BJ (cell line): ENCODE measurements around the gene NR5A2. TPM values are rescaled to one million over a fixed set of nuclear protein-coding genes. Genes with fewer than 3 reads are reported as not detected.
A peak's percentile ranks its signal among the peaks of the same experiment; 100 is the strongest.

Experiments
- CTCF ChIA-PET: fragments of 350-600 bp; formaldehyde crosslinking; extraction: SDS; loops from one replicate; lab custom pipeline; 2021; ENCODE audit warnings: antibody characterized with exemption, inconsistent platforms; lab: Yijun Ruan, JAX
- POLR2A ChIA-PET: fragments of 300-600 bp; sonication (Branson Sonifier 250); formaldehyde crosslinking; extraction: SDS; loops from one replicate; lab custom pipeline; 2021; ENCODE audit warnings: antibody characterized with exemption; lab: Charles Lee
- DNase-seq: peaks from one replicate; pipeline ENCODE4 v3.0.0-alpha.2; 2011; ENCODE audit warnings: low read depth
- H3K27me3 ChIP-seq: 2 replicates; pipeline ENCODE4 v1.6.0; 2011; ENCODE audit warnings: low read length; ENCODE audit not compliant: control insufficient read depth, insufficient read depth
- H3K36me3 ChIP-seq: 2 replicates; pipeline ENCODE4 v1.5.1; 2011; ENCODE audit warnings: low read length; ENCODE audit not compliant: control insufficient read depth, insufficient read depth
- H3K4me3 ChIP-seq: 2 replicates; pipeline ENCODE4 v1.5.1; 2011; ENCODE audit warnings: low read depth, mild to moderate bottlenecking, control low read depth, low read length
- polyA plus RNA-seq: library from polyadenylated mRNA; depleted of rRNA; stranded (reverse); fragments of >200 nt; gene quantifications from 2 replicates; pipeline ENCODE4 v1.2.3, GENCODE V29; 2011
- TF ChIP-seq, protein P1 (sequence below): IDR thresholded peaks from 2 replicates; pipeline ENCODE4 v1.5.1; 2011; ENCODE audit warnings: low read depth, mild to moderate bottlenecking, control low read depth, inconsistent platforms, low read length, moderate library complexity; ENCODE audit not compliant: insufficient read depth

Gene NR5A2
- polyA plus RNA-seq, 1 experiment, result 0.12 TPM

DNA sequence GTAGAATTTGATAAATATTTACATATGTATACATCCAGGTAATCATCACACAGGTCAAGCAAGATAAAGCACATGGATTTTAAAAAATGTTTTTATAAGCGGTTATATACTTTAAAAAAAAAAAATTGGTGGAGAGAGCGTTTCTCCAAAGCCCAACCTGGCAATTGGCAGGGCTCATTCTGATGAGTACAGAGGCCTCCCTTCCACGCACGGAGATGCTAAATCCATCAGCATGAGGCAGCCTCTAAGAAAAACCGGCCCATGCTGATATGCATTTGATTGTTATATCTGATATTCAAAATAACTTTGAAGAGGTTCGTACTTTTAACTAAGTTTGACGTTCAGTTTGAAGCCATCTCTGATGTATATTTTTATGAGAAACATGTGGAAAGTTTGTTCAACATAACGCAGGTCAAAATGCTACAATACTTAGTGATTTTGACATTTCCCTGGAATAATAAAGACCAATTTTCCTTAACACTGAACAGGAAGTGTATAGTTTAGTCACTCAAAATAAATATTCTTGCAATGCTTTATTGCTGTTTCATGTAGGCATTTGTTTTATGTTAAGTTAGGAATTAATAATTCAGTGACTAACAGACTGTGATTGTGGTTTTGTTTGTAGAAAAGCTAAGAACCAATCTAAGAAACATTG is 151.7 kb downstream of the NR5A2 start:
- no peaks in the 10 kb centered on the region for H3K27me3 ChIP-seq
- CTCF ChIA-PET, result no interaction called here
- POLR2A ChIA-PET, result interaction anchor here (0.6 kb wide), 1 partner anchor 1326 kb away, joined by 3 read pairs; no protein-coding TSS in a partner anchor
- H3K4me3 ChIP-seq, result no peak overlapping the region
- TF ChIP-seq, protein P1, sequence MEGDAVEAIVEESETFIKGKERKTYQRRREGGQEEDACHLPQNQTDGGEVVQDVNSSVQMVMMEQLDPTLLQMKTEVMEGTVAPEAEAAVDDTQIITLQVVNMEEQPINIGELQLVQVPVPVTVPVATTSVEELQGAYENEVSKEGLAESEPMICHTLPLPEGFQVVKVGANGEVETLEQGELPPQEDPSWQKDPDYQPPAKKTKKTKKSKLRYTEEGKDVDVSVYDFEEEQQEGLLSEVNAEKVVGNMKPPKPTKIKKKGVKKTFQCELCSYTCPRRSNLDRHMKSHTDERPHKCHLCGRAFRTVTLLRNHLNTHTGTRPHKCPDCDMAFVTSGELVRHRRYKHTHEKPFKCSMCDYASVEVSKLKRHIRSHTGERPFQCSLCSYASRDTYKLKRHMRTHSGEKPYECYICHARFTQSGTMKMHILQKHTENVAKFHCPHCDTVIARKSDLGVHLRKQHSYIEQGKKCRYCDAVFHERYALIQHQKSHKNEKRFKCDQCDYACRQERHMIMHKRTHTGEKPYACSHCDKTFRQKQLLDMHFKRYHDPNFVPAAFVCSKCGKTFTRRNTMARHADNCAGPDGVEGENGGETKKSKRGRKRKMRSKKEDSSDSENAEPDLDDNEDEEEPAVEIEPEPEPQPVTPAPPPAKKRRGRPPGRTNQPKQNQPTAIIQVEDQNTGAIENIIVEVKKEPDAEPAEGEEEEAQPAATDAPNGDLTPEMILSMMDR, result no peak
- DNase-seq, result peak; percentile 46
- no peaks in the 10 kb centered on the region for H3K36me3 ChIP-seq

GRCh38 chr1:200179781-200180160 is 152.3 kb downstream of the NR5A2 start:
- Histone ChIP-seq H3K27me3 (no peaks in the 10 kb centered on the region), H3K4me3 (no peak overlapping the region), H3K36me3 (no peaks in the 10 kb centered on the region)
- TF ChIP-seq, protein P1, result no peak
- CTCF ChIA-PET, result no interaction called here
- DNase-seq, result no peak
- POLR2A ChIA-PET, result interaction anchor here (0.6 kb wide), 1 partner anchor 1326 kb away, joined by 3 read pairs; no protein-coding TSS in a partner anchor

GRCh38 chr1:200180821-200181220 is 153.3 kb downstream of the NR5A2 start:
- CTCF ChIA-PET, result no interaction called here
- DNase-seq, result no peak
- H3K36me3 ChIP-seq, result no peaks in the 10 kb centered on the region
- no peaks in the 10 kb centered on the region for H3K27me3 ChIP-seq
- TF ChIP-seq, protein P1, result no peak
- H3K4me3 ChIP-seq, result no peak overlapping the region
- POLR2A ChIA-PET, result no interaction called here

GRCh38 chr1:200181861-200182260 is 154.4 kb downstream of the NR5A2 start:
- Histone ChIP-seq H3K36me3 (no peaks in the 10 kb centered on the region), H3K4me3 (no peak overlapping the region), H3K27me3 (no peaks in the 10 kb centered on the region)
- ChIA-PET CTCF (interaction anchor here (0.9 kb wide), 1 partner anchor 11 kb away, joined by 3 read pairs; no protein-coding TSS in a partner anchor), POLR2A (no interaction called here)
- DNase-seq, result no peak
- TF ChIP-seq, protein P1, result no peak

DNA sequence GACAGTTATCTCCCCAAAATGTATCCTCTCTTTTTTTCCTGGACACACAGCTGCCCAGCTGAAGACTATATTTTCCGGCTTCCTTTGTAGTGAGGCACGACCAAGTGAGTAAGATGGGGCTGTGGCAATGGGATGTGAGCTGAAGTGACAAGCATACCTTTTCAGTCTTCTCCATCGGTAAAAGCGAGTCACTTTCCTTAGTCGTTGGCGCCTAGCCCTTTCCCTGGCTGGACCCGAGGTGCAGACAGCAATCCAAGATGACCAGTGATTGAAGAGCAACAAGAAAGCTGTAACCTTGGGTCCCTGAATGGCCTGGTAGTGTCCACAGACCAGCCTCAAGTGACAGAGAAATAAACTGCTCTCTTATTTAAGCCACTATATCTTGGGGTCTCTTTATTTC is 155.2 kb downstream of the NR5A2 start:
- Histone ChIP-seq H3K36me3 (no peaks in the 10 kb centered on the region), H3K4me3 (no peak overlapping the region), H3K27me3 (no peaks in the 10 kb centered on the region)
- no peak for DNase-seq
- ChIA-PET POLR2A (no interaction called here), CTCF (interaction anchor here (0.9 kb wide), 1 partner anchor 10 kb away, joined by 3 read pairs; no protein-coding TSS in a partner anchor)
- TF ChIP-seq, protein P1, result no peak
